GM19395 (cell line): ENCODE results near the gene MAMDC2.
"Not testable (repeated sequence)": the region's sequence is repeated elsewhere in the genome, so short reads cannot be mapped to it uniquely, and the experiment has no call there.

Experiments
- ATAC-seq: cut with Tn5 transposase; IDR thresholded peaks from one replicate; pipeline ENCODE4 v1.9.1; 2021; ENCODE audit warnings: mild to moderate bottlenecking, moderate library complexity; ENCODE audit not compliant: unreplicated experiment

Gene MAMDC2

DNA sequence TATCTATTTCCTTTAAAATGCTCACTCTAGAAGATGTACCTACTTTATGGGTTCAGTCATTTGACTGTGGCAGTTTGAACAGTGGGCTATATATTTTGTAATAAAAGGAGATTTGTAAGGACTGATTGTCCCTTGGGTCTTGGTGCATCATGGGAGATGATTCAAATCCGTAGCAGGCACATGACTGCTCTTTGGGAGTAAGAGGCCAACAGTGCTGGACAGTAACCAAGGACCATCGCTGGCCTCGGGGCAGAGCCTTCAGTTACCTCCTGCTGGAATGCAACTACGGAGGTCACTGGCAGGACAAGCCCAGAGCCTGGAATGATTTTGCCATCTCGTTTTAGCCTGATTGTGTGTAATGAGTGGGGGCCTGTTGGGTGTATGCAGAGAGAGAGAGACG is 7.0 kb upstream of the MAMDC2 start:
- no peak for ATAC-seq

GRCh38 chr9:70038171-70038621 is 5.5 kb upstream of the MAMDC2 start:
- not testable (repeated sequence) for ATAC-seq

DNA sequence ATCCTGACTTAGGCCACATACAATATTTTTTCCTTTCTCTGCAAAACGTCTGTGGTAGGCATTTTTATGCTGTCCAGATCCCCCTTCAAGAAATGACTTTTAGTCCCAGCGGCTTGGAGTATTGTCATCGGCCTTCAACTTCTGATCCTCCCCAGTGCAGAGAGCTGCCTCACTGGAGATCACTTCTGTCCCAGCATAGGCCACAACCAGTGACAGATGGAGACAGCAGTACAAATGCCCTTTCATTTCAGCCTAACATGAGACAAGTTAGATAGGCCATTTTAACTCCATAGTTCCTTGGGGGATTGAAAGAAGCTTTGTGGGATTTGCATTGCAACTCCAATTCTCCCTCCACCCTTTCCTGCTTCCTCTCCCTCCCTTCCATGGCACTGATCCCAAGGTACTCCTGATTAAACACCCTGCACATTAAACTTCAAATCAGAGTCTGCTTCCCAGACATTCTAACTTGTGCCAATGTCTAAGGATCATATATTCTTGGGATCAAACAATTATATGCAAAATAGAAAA is 3.2 kb upstream of the MAMDC2 start:
- ATAC-seq: no peak

DNA sequence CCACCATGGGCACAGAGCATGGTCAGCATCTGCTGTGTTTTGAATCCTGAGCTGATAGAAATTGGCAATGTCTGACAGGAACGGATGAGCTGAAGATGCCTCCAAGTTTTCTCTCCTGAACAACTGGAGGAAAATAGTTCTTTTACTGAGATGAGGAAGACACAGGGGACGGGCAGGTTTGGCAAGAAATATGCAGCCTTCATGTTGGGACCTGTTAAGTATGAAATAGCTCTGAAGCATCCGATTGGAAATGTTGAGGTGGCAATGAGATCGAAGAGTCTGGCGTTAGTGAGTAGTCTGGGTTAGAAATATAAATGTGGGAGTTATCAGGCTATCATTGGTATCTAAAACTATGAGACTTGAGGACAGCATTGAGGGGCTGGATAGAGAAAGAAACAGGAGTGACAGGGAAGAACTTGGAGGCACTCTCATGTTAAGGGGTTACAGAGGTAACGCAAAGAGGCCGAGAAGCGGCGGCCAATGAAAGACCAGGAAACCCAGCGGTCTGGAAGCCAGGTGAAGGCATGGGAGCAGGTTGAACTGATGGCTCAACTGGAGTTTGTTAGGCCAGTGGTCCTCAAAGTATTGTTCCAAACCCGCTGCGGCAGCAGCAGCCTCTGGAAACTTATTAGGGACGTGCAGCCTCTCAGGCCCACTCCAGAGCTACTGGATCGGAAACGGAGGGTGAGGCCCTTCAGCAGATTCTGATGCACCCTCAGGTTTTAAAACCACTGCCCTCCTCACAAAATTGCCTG is 1.0 kb upstream of the MAMDC2 start:
- no peak for ATAC-seq

DNA sequence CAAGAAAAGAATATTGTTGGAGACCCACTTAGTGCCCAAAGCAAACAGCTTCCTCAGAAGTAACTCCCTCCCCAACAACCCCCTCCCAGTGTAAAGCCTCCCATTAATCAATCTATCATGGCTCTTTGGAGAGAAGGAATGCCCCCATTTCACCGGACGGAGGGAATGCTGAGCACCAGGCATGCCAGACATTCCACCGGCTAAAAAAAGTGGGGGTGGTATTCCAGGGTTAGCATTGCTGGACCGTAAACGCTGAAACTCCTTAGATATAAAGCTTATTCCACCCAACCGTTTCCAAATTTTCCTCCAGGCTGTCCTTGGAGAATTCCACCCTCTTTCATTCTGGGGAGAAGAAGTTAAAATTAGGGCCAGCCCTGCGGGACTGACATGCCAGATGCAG is 363 bp upstream of the MAMDC2 start:
- ATAC-seq: no peak

- ATAC-seq: no peak
Observed at GRCh38 chr9:70044490-70045307, 1.1 kb downstream of the MAMDC2 start.

- ATAC-seq: no peak
Observed at GRCh38 chr9:70045452-70045851, 1.8 kb downstream of the MAMDC2 start.

GRCh38 chr9:70046274-70047070 is 2.8 kb downstream of the MAMDC2 start:
- ATAC-seq: no peak

DNA sequence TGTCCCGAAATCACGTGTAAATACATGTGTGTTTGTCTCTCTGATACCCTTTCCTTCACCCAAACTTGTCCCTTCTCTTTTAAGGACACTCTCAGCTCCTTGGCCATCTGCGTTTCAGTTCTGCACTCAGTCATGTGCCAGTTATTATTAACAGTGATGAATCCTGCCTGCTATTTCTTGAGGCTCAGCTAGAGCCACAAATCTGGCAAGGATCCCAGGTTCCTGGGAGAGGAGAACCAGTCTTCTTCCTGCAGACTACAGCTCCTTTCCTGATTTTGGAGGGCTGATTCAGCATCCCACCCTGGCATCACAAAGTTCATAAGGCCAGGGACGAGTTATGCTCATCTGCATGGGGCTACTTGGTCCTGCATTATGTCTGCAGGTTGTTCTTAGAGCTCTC is 5.6 kb downstream of the MAMDC2 start:
- no peak for ATAC-seq

GRCh38 chr9:70049672-70050271 is 6.1 kb downstream of the MAMDC2 start:
- ATAC-seq: no peak

GRCh38 chr9:70052768-70053167 is 9.1 kb downstream of the MAMDC2 start:
- ATAC-seq: no peak

- ATAC-seq: no peak
Observed at GRCh38 chr9:70053864-70054263, 10.2 kb downstream of the MAMDC2 start.

DNA sequence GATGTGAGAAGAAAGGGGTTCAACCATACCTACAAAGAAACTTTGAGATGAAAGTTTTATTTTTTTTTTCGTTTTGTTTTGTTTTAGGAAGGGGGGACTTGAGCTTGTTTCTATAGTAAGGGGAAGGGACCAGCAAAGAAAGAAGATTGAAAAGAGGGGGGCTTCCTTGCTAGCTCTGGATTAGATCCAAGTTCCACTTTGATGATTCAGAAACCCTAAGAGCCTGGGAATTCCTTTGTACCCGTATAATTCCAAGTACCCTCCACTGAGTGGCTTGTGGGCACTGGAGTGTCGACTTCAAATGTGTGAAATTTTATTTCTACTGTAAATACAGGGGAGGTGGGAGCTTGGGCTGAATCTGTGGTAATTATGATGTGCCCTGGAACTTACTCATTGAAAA is 10.9 kb downstream of the MAMDC2 start:
- no peak for ATAC-seq

DNA sequence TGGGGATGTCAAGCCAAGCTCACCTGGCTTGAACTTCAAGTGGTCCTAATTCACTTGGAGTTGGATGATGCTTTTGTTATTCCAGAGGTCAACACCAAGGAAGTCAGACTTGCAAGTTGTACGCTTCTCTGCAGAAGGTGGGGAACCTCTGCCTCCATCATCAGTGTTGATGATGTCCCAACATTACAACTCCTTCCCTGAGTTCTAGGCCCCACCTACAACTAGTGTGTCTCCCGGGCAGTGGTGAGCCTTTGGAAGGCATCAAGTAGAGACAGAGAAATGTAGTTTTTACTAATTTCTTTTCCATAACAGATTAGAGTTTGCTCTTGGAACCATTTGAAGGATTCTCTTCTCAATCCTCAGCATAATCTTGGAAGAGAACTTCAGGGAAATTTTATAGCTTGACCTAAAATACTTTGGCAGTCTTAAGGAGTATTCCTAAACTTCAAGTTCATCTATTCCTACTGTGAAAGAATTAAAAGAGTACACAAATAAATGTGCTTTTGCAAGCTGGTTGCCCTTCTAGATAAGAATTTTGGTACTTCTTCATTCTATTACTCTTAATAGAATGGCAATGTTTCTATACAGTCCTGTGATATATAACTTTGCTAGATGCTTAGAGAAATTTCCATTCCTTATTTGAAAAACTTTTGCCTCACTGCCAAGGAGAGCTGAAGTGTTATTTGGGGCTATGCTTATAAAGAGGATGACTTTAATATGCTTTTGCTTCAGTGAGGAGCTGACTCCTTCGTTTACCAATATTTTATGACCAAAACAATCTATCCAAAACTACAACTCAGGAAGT is 12.0 kb downstream of the MAMDC2 start:
- ATAC-seq: no peak

GRCh38 chr9:70056211-70056944 is 12.7 kb downstream of the MAMDC2 start:
- ATAC-seq: no peak

DNA sequence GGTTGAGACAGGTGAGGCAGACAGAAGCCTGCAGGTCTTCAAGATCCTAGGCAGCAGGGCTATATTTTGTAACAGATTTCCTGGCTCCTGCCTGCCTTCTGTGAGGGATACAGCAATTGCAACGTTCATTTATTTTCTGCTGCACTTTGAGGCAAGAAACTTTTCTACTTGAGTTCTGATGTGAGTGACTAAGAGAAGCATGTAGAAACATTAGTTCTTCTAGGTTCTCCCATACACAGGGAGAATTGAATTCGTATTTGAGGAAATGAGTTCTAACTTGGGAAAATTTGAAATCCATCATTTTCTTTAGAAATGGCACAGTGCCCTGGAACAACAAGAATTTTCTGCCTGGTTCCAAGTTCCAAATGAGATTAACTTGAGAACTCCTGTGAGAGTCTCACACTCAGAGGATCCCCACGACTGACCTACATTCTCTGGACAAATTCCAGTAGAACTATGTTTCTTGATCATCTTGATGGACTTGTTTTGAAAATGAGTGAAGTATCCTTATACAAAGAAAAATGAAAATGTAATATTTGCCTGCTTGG is 15.0 kb downstream of the MAMDC2 start:
- ATAC-seq: no peak

DNA sequence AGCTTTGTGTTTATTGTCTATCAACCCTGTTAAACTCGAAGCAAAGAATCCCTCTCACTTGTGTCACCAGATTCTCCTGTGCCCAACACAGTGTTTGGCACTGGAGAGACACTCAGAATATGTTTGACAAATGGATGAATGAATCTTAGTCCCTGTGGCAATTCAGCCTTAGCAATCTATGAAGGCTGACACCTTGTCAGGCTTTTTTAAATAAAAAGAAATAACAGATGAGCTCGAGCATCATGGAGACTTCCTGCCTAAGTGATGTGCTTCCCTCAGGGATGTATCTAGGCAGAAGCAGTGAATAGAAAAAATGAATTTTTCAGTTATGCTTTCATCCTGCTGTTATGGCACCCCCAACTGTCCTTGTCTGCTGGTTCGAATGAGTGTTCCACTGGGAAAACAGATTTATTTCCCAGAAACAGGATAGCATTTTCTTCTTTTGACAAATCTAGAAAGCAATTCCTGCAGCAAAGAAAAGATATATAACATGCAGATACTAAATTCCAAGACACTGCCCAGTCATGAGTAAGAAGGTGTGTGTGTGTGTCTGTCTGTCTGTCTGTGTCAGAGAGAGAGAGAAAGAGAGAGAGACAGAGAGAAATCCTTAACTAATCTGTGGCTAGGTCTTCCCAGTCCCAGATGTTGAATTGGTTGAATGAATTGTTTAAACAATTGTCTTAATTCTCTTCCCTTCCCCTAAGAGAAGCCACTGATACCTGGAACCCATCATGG is 16.7 kb downstream of the MAMDC2 start:
- ATAC-seq: no peak

DNA sequence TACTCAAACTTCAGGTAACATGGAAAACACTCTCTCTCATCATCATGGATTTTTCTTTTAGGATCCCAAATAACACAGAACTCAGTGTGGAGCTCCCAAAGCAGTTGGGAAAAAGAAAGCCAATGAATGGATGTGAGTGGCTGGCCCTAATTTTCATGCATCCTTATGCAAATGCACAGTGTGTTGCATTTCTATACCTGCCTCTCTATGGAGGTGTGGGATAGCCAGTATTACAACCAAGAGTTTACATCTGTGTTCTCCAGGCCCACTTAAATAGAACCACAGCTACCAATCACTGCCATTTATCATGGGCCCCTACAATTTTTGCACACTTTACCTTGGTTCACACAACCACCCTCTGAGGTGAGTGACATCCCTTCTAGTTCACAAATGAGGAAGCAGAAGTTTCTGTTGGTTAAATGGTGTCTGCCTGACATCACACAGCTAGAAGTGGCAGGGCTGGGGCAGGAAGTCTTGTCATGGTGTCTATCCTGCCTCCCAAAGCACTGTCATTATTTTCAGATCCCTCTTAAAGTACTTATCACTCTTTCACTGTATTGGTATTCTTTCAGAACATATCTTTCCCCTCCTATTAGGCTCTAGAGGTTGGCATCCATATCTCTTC is 17.3 kb downstream of the MAMDC2 start:
- ATAC-seq: peak; percentile 99
